HG03520 (cell line): ENCODE data around the gene FBXL15.

Experiments used
- ATAC-seq: cut with Tn5 transposase; IDR thresholded peaks from one replicate; pipeline ENCODE4 v1.9.1; 2021; ENCODE audit warnings: mild to moderate bottlenecking, moderate library complexity; ENCODE audit not compliant: unreplicated experiment

FBXL15 gene

DNA sequence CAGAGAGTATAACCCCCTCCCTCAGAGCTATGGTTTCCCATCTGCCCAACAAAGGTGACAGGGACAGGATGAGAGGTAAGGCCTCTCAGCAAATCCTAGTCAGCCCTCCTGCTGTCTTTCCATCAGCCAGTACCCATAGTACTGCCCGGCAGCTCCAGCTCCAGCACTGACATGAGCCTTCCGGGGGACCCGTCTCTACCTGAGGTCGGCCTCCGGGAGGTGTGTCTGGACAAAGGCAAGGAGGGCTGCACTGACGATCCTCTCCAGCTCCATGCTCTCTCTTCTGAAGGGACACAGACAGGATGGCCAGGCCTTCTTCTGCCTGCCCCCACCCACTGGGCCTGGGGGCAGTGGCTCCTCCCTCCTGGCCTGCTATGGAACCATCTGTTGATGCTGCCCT, 4.3 kb downstream of the FBXL15 start:
- ATAC-seq = no peak

- no peak for ATAC-seq
Measured at GRCh38 chr10:102425444-102425843, 4.8 kb downstream of the FBXL15 start.

GRCh38 chr10:102426803-102427287, 6.2 kb downstream of the FBXL15 start:
- no peak for ATAC-seq

- ATAC-seq = no peak
Measured at GRCh38 chr10:102429468-102429867, 8.8 kb downstream of the FBXL15 start.

- ATAC-seq = no peak
Measured at GRCh38 chr10:102431452-102432124, 11.0 kb downstream of the FBXL15 start.

- ATAC-seq = peak; percentile 86
Measured at GRCh38 chr10:102432162-102432950, 11.7 kb downstream of the FBXL15 start, which contains the start of gene CUEDC2. TSS of gene CUEDC2 (minus strand) at chr10:102432574. CDS start at chr10:102425188, 7,386 bp downstream.

- ATAC-seq = no peak
Measured at GRCh38 chr10:102433619-102434046, 13.0 kb downstream of the FBXL15 start.

DNA sequence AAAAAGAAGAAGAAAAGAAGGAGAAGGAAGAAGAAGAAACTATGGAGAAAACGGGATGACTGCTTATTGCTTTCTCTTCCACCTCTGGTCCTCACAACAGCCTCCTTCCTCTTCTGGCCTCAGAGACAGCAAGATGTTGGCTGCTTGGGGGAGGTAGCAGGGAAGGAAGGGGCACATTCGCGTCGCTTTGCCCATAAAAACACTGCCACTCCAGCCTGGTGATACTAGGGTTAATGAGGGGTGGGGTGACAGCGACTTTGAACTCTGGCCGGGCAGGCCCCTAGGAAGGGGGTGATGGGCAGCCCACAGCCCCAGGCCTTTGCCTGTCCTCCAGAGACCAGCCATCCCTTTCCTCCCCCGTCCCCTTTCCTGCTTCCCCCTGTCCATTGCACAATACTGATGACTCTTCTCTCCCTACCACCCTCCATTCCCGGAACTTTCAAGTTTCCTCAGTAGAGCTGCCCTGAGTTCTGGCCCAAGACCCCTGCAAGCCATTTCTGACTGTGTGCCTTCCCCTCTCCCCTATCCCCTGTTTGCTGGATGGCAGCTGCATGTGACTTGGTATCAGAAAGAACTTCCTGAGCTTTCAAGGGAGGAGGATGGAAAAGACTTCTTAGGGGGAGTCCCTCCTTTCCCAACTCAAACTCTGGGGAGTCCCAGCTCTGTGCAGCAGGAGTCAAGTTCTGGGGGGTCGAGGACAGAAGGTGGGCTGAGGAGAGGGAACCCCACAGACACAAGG, 13.9 kb downstream of the FBXL15 start:
- no peak for ATAC-seq

DNA sequence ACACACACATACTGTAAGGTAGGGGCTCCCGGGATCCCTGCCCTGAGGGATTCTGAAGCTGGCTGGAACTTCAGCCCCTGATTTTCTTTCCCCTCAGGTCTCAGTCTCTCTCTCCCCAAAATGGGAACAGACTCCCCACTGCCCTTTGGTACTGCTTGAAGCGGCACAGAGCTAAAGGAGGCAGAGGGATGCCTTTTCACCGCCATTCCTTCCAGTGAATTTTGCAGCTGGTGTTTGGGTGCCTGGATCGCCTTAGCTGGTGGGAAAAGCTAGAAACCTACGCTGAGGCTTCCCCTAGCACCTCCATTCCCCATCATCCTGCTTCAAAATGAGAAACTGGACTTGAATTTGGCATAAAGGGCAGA, 14.5 kb downstream of the FBXL15 start:
- ATAC-seq = no peak

DNA sequence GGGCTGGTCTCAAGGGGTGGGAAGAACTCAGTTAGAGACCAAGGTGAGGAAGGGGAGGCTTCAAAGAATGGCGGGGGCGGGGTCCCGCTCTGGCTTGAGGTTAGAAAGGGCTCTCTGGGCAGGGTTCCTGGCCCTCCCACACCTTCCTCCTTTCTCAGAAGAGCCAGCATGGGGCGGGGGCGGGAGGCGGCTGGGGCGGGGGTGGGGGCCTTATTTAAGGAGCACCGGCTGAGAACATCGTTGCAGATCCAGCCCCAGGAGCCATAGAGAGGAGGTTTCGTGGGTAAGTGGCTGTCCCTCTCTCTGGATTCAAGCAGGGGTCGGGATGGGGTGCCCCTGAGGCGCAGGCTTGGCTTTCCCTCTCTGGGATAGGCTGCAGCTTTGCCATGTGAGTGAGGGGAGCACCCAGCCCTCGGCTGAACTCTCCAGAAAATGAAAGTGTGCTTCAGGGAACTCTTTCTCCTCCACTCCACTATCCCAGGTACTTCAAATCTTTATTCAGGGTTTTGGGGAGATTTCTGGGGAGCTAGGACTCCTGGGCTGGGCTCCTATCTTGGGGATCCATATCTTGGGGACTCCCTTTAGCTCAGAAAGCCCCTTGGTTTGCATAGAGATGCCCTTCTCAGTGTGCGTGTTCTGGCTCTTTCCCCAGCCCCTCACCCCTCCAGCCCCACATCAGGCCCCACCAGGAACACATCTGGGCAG, 15.0 kb downstream of the FBXL15 start:
- ATAC-seq = no peak

DNA sequence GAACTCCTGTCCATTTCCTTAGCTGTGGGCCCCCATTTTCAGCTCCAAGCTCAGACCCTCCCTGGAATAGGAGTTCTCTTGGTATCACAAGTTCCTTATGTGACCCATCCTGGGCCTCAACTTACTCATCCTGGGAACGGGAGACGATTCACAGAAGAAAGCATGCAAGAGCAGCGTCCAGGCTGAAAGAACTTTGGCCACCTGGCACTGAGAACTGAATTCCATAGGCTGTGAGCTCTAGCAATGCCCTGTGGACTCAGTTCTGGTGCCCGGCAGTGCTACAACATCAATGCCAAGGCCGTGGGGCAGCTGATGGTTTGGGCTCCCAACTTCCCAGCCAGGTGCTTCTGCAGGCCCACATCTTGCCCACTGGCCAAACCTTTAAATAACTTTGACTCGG, 15.7 kb downstream of the FBXL15 start:
- ATAC-seq = no peak

GRCh38 chr10:102437515-102437914, 16.9 kb downstream of the FBXL15 start:
- no peak for ATAC-seq

DNA sequence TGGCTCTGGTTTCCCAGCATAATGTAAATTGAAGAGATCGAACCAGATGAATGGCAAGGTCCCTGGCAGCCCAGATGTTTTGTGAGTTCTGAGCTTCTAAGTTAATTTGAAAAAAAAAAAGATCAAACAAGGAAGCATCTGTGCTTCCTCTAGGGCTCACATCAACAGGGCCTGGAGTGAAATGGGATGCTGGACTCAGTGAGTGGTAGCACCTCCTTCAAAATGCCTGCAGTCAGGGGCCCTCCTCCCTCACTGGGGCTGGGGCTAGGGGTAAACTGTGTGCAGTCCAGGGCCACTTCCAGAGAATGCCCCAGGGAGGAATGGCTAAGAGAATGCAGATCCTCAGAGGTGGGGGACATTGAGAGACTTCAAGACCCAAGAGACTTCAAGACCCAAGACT, 17.7 kb downstream of the FBXL15 start:
- ATAC-seq = no peak

- no peak for ATAC-seq
Measured at GRCh38 chr10:102444851-102445250, 24.2 kb downstream of the FBXL15 start.

- peak; percentile 29 for ATAC-seq
Measured at GRCh38 chr10:102449321-102450123, 28.9 kb downstream of the FBXL15 start.

DNA sequence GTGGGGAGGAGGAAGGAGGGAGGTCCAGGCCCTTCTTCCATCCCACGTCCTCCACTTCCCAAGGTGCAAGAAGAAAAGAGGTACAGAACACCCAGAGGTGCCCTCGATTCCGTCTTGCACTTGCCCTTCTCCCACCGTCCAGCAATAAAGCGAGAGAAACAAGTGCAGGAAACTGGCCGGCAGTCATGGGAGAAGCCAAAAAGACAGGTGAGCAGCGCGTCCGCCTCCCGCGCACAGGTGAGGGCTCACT, 29.4 kb downstream of the FBXL15 start:
- no peak for ATAC-seq

DNA sequence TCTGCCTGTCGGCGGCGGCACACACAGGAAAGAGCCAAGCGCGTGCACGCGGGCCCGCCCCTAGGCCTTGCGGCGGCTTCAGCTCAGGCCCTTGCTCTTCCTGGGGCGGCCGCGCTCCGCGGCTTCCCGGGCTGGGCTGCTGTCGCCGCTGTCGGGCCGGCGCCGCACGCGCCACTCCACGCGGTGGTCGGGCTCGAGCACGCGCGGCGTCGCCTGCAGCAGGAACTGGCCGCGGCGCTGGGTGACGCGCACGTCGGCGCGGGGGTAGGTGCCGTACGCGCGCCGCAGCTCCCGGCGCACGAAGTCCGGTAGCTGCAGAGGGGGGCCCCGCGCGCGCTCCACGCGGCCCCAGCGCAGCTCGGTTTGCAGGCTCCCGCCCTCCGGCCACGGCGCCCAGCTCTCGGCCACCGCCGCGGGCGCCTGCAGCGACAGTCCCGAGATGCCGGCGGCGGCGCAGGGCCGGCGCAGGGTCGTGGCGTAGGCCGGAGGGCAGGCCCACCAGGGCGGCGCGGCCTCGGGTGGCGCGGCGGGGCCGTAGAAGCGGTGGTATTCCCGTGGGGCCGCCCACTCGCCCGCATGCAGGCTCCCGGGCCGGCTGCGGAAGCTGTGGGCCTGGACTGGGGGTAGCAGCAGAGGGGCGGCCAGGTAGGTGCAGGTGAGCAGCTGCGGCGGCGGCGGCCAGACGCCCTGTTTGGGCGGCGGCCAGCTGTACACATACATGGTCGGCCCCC, 29.9 kb downstream of the FBXL15 start:
- ATAC-seq = peak; percentile 64

DNA sequence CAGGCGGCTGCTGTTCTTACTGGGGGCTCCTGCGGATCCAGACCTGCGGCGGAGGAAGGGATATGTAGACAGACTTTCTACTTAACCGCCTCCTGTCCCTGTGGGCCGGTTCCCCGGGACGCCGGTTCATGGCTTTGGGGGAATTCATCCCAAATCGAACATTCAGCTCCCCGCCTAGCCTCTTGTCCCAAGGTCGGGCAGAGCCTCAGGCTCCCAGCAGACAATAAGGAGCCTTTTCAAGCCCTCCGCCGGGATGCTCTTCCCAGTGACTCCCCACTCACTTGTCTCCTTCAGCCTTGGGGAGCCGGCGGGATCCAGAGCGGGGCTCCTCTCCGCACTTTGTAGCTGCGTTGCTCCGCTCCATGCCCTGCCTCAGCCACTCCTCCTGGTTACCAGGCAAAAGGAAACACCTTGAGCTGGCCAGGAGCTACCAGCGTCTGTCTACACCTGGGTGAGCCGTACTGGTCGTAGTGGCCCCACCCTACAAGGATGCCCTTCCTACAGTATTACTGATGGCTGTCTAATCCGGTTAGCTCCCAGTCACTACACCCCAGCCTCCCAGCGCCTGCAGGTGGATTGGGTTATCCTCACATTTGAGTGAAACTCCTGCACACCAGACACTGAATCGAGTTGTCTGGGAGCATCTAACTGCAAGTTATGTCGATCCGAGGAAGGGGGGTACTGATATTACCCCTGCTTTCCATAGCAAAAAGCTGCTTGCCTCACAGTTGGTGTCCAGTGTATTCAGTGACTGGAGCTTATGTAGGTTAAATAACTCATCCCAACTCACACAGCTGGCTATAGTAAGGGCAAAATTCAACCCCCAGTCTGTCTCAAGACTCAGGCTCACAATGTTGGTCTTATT, 30.7 kb downstream of the FBXL15 start, which contains the start of gene C10orf95:
C10orf95 (minus strand) TSS at position 439 of the 865 bp plus-strand sequence. CDS start 450 bp downstream, outside the sequence.
- ATAC-seq = peak; percentile 1
